ENCODE results near the gene IQGAP1.
"Not testable (repeated sequence)": the region's sequence is repeated elsewhere in the genome, so short reads cannot be mapped to it uniquely, and the experiment has no call there.

IQGAP1 gene

GRCh38 chr15:90489944-90490343, 101.9 kb downstream of the IQGAP1 start:
- DNase-seq, result no peak

- no peak for DNase-seq
These were observed 105.6 kb downstream of the IQGAP1 start for GRCh38 chr15:90493647-90494046.

GRCh38 chr15:90495067-90495466, 107.0 kb downstream of the IQGAP1 start:
- no peak for DNase-seq

- DNase-seq, result no peak
These were observed 108.7 kb downstream of the IQGAP1 start for GRCh38 chr15:90496791-90497190.

GRCh38 chr15:90497376-90497775, 109.3 kb downstream of the IQGAP1 start:
- no peak for DNase-seq

- DNase-seq, result no peak
These were observed 109.9 kb downstream of the IQGAP1 start for GRCh38 chr15:90497912-90498311.

GRCh38 chr15:90500171-90500570, 112.1 kb downstream of the IQGAP1 start:
- no peak for DNase-seq

- no peak for DNase-seq
These were observed 113.9 kb downstream of the IQGAP1 start for GRCh38 chr15:90501898-90502297.

GRCh38 chr15:90510781-90511180, 122.7 kb downstream of the IQGAP1 start:
- DNase-seq, result not testable (repeated sequence)

GRCh38 chr15:90511211-90511618, 123.2 kb downstream of the IQGAP1 start:
- not testable (repeated sequence) for DNase-seq

- no peak for DNase-seq
These were observed 124.2 kb downstream of the IQGAP1 start for GRCh38 chr15:90512276-90512675.

- no peak for DNase-seq
These were observed 124.9 kb downstream of the IQGAP1 start for GRCh38 chr15:90512981-90513380.

- no peak for DNase-seq
These were observed 125.4 kb downstream of the IQGAP1 start for GRCh38 chr15:90513448-90513847.

- not testable (repeated sequence) for DNase-seq
These were observed 125.9 kb downstream of the IQGAP1 start for GRCh38 chr15:90513893-90514292.

GRCh38 chr15:90519688-90520087, 131.6 kb downstream of the IQGAP1 start:
- DNase-seq, result no peak

- DNase-seq, result no peak
These were observed 132.3 kb downstream of the IQGAP1 start for GRCh38 chr15:90520365-90520764.

GRCh38 chr15:90523373-90523772, 135.3 kb downstream of the IQGAP1 start:
- DNase-seq, result no peak

- DNase-seq, result not testable (repeated sequence)
These were observed 136.2 kb downstream of the IQGAP1 start for GRCh38 chr15:90524018-90524803.

- no peak for DNase-seq
These were observed 140.9 kb downstream of the IQGAP1 start for GRCh38 chr15:90529011-90529370.

GRCh38 chr15:90529371-90530249, 141.6 kb downstream of the IQGAP1 start, which contains the start of gene CRTC3:
Gene CRTC3, plus strand, starts transcription at chr15:90529923. Its CDS starts 149 bp downstream, at chr15:90530072.
- peak; percentile 4 for DNase-seq

GRCh38 chr15:90530250-90531051, 142.4 kb downstream of the IQGAP1 start:
- DNase-seq, result no peak

GRCh38 chr15:90531147-90531546, 143.1 kb downstream of the IQGAP1 start:
- DNase-seq, result no peak

- DNase-seq, result no peak
These were observed 147.2 kb downstream of the IQGAP1 start for GRCh38 chr15:90535254-90535653.

Measured in NCI-H1694 (cell line).